Chondrocyte (in vitro differentiated cells): ENCODE data around the gene ZBED4. TPM values are rescaled to one million over a fixed set of nuclear protein-coding genes. Genes with fewer than 3 reads are reported as not detected.
A peak's percentile ranks its signal among the peaks of the same experiment; 100 is the strongest.

Experiments used
- DNase-seq: peaks from one replicate; pipeline ENCODE4 v3.0.0; 2021; ENCODE audit warnings: mixed read lengths, low spot score
- H3K27ac Mint-ChIP-seq: one replicate; pipeline ENCODE4 v1.8.0; 2021; ENCODE audit warnings: mild to moderate bottlenecking, moderate library complexity, mixed read lengths; ENCODE audit not compliant: unreplicated experiment
- H3K27me3 Mint-ChIP-seq: 2 replicates; pipeline ENCODE4 v1.8.0; 2021; ENCODE audit warnings: low read depth, mixed read lengths
- H3K36me3 Mint-ChIP-seq: 2 replicates; pipeline ENCODE4 v1.8.0; 2021; ENCODE audit warnings: low read depth, mixed read lengths
- H3K4me1 Mint-ChIP-seq: 2 replicates; pipeline ENCODE4 v1.8.0; 2021; ENCODE audit warnings: low read depth, mild to moderate bottlenecking, mixed read lengths
- H3K4me3 Mint-ChIP-seq: one replicate; pipeline ENCODE4 v1.8.0; 2021; ENCODE audit warnings: mild to moderate bottlenecking, moderate library complexity, mixed read lengths; ENCODE audit not compliant: unreplicated experiment
- H3K9me3 Mint-ChIP-seq: 2 replicates; pipeline ENCODE4 v1.8.0; 2021; ENCODE audit warnings: low read depth, mixed read lengths
- CTCF ChIP-seq: fragments of 200-600 bp; sonication (generic); IDR thresholded peaks from 2 replicates; pipeline ENCODE4 v1.5.0; 2021; ENCODE audit warnings: antibody characterized with exemption, mild to moderate bottlenecking, moderate library complexity
- total RNA-seq: library from RNA; stranded (reverse); gene quantifications from 3 replicates; pipeline ENCODE4 v1.2.1, GENCODE V29; 2021

ZBED4 gene
- total RNA-seq, 1 donor from 2014 or later: 17.6 TPM

GRCh38 chr22:49917974-49918910 lies 64.6 kb downstream of the ZBED4 start, which contains the start of the genes ALG12 and CRELD2:
Gene ALG12, minus strand, starts transcription at chr22:49918438. Its CDS starts 4,673 bp downstream, at chr22:49913765.
Gene CRELD2, plus strand, starts transcription at chr22:49918634. Its CDS starts 136 bp downstream, at chr22:49918770.
- Mint-ChIP-seq H3K27me3 (no peaks in the 10 kb centered on the region), H3K4me1 (peaks cover 19% of the 10 kb centered on the region), H3K27ac (peak within 1 kb of the TSS; percentile 84), H3K36me3 (no peaks in the 10 kb centered on the region), H3K9me3 (no peaks in the 10 kb centered on the region), H3K4me3 (peak within 1 kb of the TSS; percentile 76)
- peak; percentile 99 for DNase-seq
- TF ChIP-seq CTCF: no peak

- no peak overlapping the region for H3K27ac Mint-ChIP-seq
- peaks cover 19% of the 10 kb centered on the region for H3K4me1 Mint-ChIP-seq
- H3K9me3 Mint-ChIP-seq: no peaks in the 10 kb centered on the region
- DNase-seq: peak; percentile 88
- H3K36me3 Mint-ChIP-seq: no peaks in the 10 kb centered on the region
- peak overlapping the region; percentile 65 for H3K4me3 Mint-ChIP-seq
- no peak for TF ChIP-seq CTCF
- no peaks in the 10 kb centered on the region for H3K27me3 Mint-ChIP-seq
Measured at GRCh38 chr22:49918911-49919881, 65.6 kb downstream of the ZBED4 start.

DNA sequence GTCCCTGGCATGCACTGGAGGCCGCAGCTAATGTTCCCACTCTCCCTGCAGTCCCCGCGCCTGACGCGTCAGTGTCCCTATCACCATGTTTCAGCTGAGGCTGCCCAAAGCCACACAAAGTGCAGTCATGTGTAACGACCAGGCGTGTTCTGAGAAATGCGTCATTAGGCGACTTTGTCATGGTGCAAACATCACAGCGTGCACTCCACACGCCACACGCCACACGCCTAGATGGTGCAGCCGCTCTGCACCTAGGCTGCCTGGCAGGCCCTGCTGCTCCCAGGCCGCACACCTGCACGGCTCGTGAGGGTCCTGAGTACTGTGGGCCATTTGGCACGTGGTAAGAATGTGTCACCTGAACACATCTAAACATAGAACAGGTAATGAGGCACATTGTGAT lies 67.2 kb downstream of the ZBED4 start:
- H3K9me3 Mint-ChIP-seq: no peaks in the 10 kb centered on the region
- no peak overlapping the region for H3K27ac Mint-ChIP-seq
- no peak overlapping the region for H3K4me3 Mint-ChIP-seq
- no peak for TF ChIP-seq CTCF
- peaks cover 6% of the 10 kb centered on the region for H3K36me3 Mint-ChIP-seq
- no peaks in the 10 kb centered on the region for H3K27me3 Mint-ChIP-seq
- H3K4me1 Mint-ChIP-seq: peaks cover 19% of the 10 kb centered on the region
- DNase-seq: no peak

GRCh38 chr22:49921508-49922278 lies 68.0 kb downstream of the ZBED4 start:
- no peak overlapping the region for H3K4me3 Mint-ChIP-seq
- peaks cover 6% of the 10 kb centered on the region for H3K36me3 Mint-ChIP-seq
- DNase-seq: peak; percentile 91
- peaks cover 19% of the 10 kb centered on the region for H3K4me1 Mint-ChIP-seq
- H3K27ac Mint-ChIP-seq: no peak overlapping the region
- H3K9me3 Mint-ChIP-seq: no peaks in the 10 kb centered on the region
- TF ChIP-seq CTCF: no peak
- H3K27me3 Mint-ChIP-seq: no peaks in the 10 kb centered on the region
